Amniotic stem cell (primary cell): Measurements from ENCODE around the gene CRTC3.
A peak's percentile ranks its signal among the peaks of the same experiment; 100 is the strongest.
"Not testable (repeated sequence)": the region's sequence is repeated elsewhere in the genome, so short reads cannot be mapped to it uniquely, and the experiment has no call there.

Source experiments
- DNase-seq: peaks from one replicate; lab custom pipeline; 2025; lab: John Stamatoyannopoulos, UW

CRTC3 gene

GRCh38 chr15:90648137-90649070, 118.7 kb downstream of the CRTC3 start:
- DNase-seq = peak; percentile 34

- no peak for DNase-seq
Observed at GRCh38 chr15:90650117-90650955, 120.6 kb downstream of the CRTC3 start.

GRCh38 chr15:90650956-90651689, 121.4 kb downstream of the CRTC3 start:
- DNase-seq = no peak

- no peak for DNase-seq
Observed at GRCh38 chr15:90654233-90655136, 124.8 kb downstream of the CRTC3 start.

GRCh38 chr15:90657520-90658172, 127.9 kb downstream of the CRTC3 start:
- not testable (repeated sequence) for DNase-seq

GRCh38 chr15:90659481-90659880, 129.8 kb downstream of the CRTC3 start:
- no peak for DNase-seq

GRCh38 chr15:90660195-90660998, 130.7 kb downstream of the CRTC3 start:
- DNase-seq = peak; percentile 93

- DNase-seq = not testable (repeated sequence)
Observed at GRCh38 chr15:90660999-90661330, 131.2 kb downstream of the CRTC3 start.

- not testable (repeated sequence) for DNase-seq
Observed at GRCh38 chr15:90664081-90664461, 134.3 kb downstream of the CRTC3 start.

- no peak for DNase-seq
Observed at GRCh38 chr15:90664650-90665287, 135.0 kb downstream of the CRTC3 start.

- DNase-seq = no peak
Observed at GRCh38 chr15:90665288-90666134, 135.8 kb downstream of the CRTC3 start.

- DNase-seq = no peak
Observed at GRCh38 chr15:90666135-90666909, 136.6 kb downstream of the CRTC3 start.

GRCh38 chr15:90667073-90667754, 137.5 kb downstream of the CRTC3 start:
- no peak for DNase-seq

GRCh38 chr15:90667755-90668345, 138.1 kb downstream of the CRTC3 start:
- DNase-seq = not testable (repeated sequence)

GRCh38 chr15:90670631-90671030, 140.9 kb downstream of the CRTC3 start:
- DNase-seq = not testable (repeated sequence)

- DNase-seq = no peak
Observed at GRCh38 chr15:90671216-90671615, 141.5 kb downstream of the CRTC3 start.

GRCh38 chr15:90673357-90673756, 143.6 kb downstream of the CRTC3 start:
- not testable (repeated sequence) for DNase-seq
